VCaP (cell line): ENCODE data around the gene NAA38.
A peak's percentile ranks its signal among the peaks of the same experiment; 100 is the strongest.

Source experiments
- H3K27ac ChIP-seq: fragments of 450-650 bp; 2 replicates; pipeline ENCODE4 v1.5.1; 2017
- CTCF ChIP-seq: fragments of 450-650 bp; conservative IDR thresholded peaks from 2 replicates; pipeline ENCODE4 v1.5.1; 2017; ENCODE audit warnings: mild to moderate bottlenecking, moderate library complexity

The NAA38 gene

DNA sequence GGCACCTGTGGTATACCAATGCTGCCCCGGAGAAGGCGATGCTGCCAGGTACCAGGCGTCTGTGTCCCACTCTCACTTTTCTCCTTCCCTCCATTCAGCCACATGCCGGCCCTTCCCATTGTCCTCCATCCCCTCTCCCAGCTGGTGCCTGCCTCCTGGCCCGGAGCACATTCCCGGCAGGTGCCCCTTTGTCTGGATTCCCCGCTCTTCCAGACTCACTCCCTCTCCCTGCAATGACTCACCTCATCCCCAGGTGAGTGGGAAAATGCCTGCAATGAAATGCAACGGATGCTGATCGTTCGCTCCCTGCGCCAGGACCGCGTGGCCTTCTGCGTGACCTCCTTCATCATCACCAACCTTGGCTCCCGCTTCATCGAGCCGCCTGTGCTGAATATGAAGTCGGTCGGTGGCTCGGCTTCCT is 33.8 kb downstream of the NAA38 start:
- H3K27ac ChIP-seq: 0 out of 2 replicates have a peak overlapping the region, but pooled peaks have one; percentile 2
- no peak for TF ChIP-seq CTCF

GRCh38 chr17:7822126-7822525 is 35.2 kb downstream of the NAA38 start:
- TF ChIP-seq CTCF: no peak
- no peak overlapping the region for H3K27ac ChIP-seq

DNA sequence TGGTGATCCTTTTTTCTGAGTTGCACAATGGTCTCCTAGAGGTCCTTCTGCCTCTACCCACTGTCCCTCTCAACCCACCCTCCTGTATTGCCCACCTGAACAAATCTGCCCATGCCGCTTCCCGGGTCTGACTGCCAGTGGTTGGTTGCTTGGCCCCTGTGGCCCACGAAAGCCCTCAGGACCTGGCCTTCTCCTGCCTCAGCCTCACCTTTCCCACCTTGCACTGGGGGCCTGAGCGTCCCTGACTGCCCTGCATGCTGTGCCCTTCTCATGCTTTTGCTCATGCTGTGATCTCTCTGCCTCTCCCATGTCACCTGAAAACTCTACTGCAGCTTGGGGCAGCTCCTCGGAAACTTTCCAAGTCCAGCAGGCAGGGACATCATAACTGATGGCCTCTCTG is 37.1 kb downstream of the NAA38 start:
- TF ChIP-seq CTCF: no peak
- no peak overlapping the region for H3K27ac ChIP-seq

DNA sequence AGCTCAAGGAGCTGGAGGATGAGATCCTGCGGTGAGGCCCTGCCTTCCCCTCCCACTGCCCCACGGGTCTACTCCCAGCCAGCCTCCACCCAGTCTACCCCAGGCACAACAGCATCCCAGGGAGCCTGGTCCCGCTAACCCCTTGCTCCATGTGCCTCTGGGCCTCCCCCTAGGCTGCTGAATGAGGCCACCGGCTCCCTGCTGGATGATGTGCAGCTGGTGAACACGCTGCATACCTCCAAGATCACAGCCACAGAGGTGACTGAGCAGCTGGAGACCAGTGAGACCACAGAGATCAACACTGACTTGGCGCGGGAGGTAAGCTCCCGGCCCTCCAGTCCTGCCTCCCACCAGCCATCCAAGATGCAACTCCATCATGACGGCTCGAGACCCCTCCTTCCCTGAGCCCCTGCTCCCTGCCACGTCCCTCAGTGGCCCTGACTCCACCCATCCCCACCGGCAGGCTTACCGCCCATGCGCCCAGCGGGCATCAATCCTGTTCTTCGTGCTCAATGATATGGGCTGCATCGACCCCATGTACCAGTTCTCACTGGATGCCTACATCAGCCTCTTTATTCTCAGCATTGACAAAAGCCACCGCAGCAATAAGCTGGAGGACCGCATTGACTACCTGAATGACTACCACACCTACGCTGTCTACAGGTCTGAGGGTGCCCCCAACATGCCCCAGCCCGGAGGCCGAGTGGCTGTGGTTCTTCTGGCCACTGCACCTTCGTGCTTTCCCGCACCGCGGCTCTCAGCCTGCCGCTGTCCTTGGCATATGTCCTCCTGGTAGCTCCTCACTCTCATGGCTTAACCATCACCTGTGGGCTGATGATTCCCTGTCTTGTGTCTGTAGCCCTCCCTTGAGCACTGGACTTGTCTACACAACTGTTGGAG is 38.4 kb downstream of the NAA38 start:
- no peak for TF ChIP-seq CTCF
- H3K27ac ChIP-seq: no peak overlapping the region

GRCh38 chr17:7818026-7818425 is 39.3 kb downstream of the NAA38 start:
- TF ChIP-seq CTCF: no peak
- no peak overlapping the region for H3K27ac ChIP-seq

- H3K27ac ChIP-seq: no peak overlapping the region
- no peak for TF ChIP-seq CTCF
These were observed 39.8 kb downstream of the NAA38 start for GRCh38 chr17:7817643-7817964.

- no peak overlapping the region for H3K27ac ChIP-seq
- TF ChIP-seq CTCF: no peak
These were observed 40.3 kb downstream of the NAA38 start for GRCh38 chr17:7816926-7817642.
